K562 (cell line): Measurements from ENCODE around the gene RRP9. TPM values are rescaled to one million over a fixed set of nuclear protein-coding genes. Genes with fewer than 3 reads are reported as not detected.

Experiments
- FOSL1 ChIP-seq: fragments of 200-800 bp; sonication (Bioruptor generic); conservative IDR thresholded peaks from 2 replicates; pipeline ENCODE4 v1.6.1; 2016; ENCODE audit warnings: missing genetic modification characterization, missing compliant biosample characterization
- KAT2B ChIP-seq: IDR thresholded peaks from one replicate; pipeline ENCODE4 v1.6.1; 2012; ENCODE audit warnings: low read depth, mild to moderate bottlenecking, control low read depth, inconsistent platforms, low read length, moderate library complexity
- POLR2H ChIP-seq: IDR thresholded peaks from 2 replicates; pipeline ENCODE4 v1.6.1; 2016; ENCODE audit warnings: missing genetic modification characterization, low read depth, mild to moderate bottlenecking, control low read depth, missing compliant biosample characterization, moderate library complexity
- PPARD ChIP-seq: fragments of 250-450 bp; sonication (Bioruptor Pico); IDR thresholded peaks from 2 replicates; pipeline ENCODE4 v1.8.0; 2022; ENCODE audit warnings: inconsistent platforms, mild to moderate bottlenecking, moderate library complexity
- PRMT5 ChIP-seq: sonication (generic); formaldehyde crosslinking; IDR thresholded peaks from 2 replicates; pipeline ENCODE4 v1.5.0; 2020; ENCODE audit warnings: missing genetic modification reagents
- RB1 ChIP-seq: fragments of 450-650 bp; IDR thresholded peaks from 2 replicates; pipeline ENCODE4 v1.6.1; 2017; ENCODE audit warnings: low read depth, mild to moderate bottlenecking
- SAFB ChIP-seq: fragments of 200-400 bp; formaldehyde crosslinking; IDR thresholded peaks from 2 replicates; pipeline ENCODE4 v1.6.1; 2017; ENCODE audit warnings: low read depth, low read length, borderline replicate concordance
- SRF ChIP-seq, 2 experiments: fragments of 250-450, 450-650 bp in 1 of 2; sonication (Bioruptor Pico) in 1 of 2; sonication (generic) in 1 of 2; formaldehyde crosslinking; IDR thresholded peaks; 2 replicates each; pipeline versions ENCODE4 v1.5.0 to v1.5.1; 2020 to 2022; ENCODE audit warnings: mild to moderate bottlenecking in 1 of 2, missing genetic modification reagents in 1 of 2
- ZNF165 ChIP-seq: fragments of 250-450 bp; sonication (Bioruptor Pico); IDR thresholded peaks from 2 replicates; pipeline ENCODE4 v1.4.0; 2020; ENCODE audit warnings: borderline replicate concordance
- ZNF197 ChIP-seq: fragments of 200-800 bp; sonication (Bioruptor generic); IDR thresholded peaks from 2 replicates; pipeline ENCODE4 v1.6.1; 2016; ENCODE audit warnings: low read depth, missing genetic modification characterization, missing compliant biosample characterization
- ZNF507 ChIP-seq: conservative IDR thresholded peaks from 2 replicates; pipeline ENCODE4 v1.6.1; 2017; ENCODE audit warnings: missing genetic modification characterization, missing compliant biosample characterization
- ZNF644 ChIP-seq: fragments of 200-800 bp; sonication (Bioruptor generic); IDR thresholded peaks from 2 replicates; pipeline ENCODE4 v1.6.1; 2016; ENCODE audit warnings: low read depth, missing genetic modification characterization, missing compliant biosample characterization
- ZSCAN29 ChIP-seq: fragments of 450-650 bp; IDR thresholded peaks from 2 replicates; pipeline ENCODE4 v1.6.1; 2017
- polyA plus RNA-seq, 8 experiments: library from polyadenylated mRNA; depleted of rRNA in 4 of 8; stranded (reverse) in 5 of 8; unstranded in 3 of 8; fragments of >200 nt; fragmentation: Nextera tagmentation in 2 of 8; fragmentation: Illumina TruSeq in 1 of 8; extraction: Ambion mirVana in 2 of 8; extraction: Trizol in 1 of 8; gene quantifications; 2 replicates each; pipeline versions ENCODE4 v1.2.1 to v1.2.3, GENCODE V29; 2011 to 2014; ENCODE audit warnings: inconsistent platforms in 1 of 8, missing spikeins in 1 of 8
- total RNA-seq, 7 experiments: library from RNA; depleted of rRNA in 6 of 7; stranded (reverse); fragments of >200 nt in 6 of 7; fragmentation: Illumina TruSeq in 2 of 7; extraction: Trizol in 2 of 7; gene quantifications; 2 replicates each; pipeline versions ENCODE4 v1.2.1 to v1.2.3, GENCODE V29; 2011 to 2021; ENCODE audit warnings: low replicate concordance in 1 of 7
- TF ChIP-seq, protein P1 (sequence below): fragments of 250-450 bp; sonication (Bioruptor Pico); IDR thresholded peaks from 2 replicates; pipeline ENCODE4 v1.5.0; 2021; ENCODE audit warnings: mild to moderate bottlenecking, moderate library complexity
- TF ChIP-seq, protein P2 (sequence below): fragments of 200-800 bp; sonication (Bioruptor generic); IDR thresholded peaks from 2 replicates; pipeline ENCODE4 v1.6.1; 2016; ENCODE audit warnings: missing genetic modification characterization, missing compliant biosample characterization
- TF ChIP-seq, protein P3 (sequence below): fragments of 450-650 bp; IDR thresholded peaks from 2 replicates; pipeline ENCODE4 v1.6.1; 2016

Gene RRP9
- total and polyA plus RNA-seq, 9 of the 15 experiments (the other 6 are each of a cell fraction or from before 2014, with no cell fraction given) = 5.2 to 67.0 (median 45.9) TPM

DNA sequence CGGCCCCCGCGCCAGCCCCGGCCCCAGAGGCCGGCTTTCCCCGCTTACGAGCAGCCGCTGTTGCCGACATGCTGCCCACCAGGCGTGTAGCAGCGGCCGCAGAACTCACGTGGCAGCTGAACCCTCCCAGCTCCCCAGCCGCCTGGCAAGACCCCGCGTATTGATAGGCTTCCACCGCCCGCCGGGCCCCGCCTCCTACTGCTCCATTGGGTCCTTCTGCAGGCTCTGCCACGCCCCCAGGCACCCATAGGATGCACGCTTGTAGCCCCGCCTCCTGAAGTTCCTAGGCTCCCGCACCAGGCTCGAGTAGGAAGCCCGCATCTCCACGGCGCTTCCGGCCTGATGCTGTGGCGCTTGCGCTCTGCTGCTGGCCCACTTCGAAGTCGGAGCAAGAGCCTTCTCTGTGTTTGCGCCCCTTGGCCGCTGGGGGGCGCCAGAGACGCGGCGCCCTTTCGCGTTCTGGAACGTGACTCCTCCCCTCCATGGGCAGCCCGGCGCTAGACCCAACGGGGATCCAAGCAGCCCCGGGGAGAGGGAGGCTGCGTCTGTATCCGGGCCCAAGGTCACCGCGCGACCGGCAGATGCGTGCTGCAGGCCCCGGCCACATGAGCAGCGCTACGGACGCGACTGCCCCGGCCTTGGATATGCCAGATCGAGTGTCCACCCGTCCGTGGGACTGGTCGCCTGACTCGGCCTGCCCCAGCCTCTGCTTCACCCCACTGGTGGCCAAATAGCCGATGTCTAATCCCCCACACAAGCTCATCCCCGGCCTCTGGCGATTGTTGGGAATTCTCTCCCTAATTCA, at the start of gene RRP9, which contains the start of gene PARP3 (continued):
- TF ChIP-seq, protein P1, sequence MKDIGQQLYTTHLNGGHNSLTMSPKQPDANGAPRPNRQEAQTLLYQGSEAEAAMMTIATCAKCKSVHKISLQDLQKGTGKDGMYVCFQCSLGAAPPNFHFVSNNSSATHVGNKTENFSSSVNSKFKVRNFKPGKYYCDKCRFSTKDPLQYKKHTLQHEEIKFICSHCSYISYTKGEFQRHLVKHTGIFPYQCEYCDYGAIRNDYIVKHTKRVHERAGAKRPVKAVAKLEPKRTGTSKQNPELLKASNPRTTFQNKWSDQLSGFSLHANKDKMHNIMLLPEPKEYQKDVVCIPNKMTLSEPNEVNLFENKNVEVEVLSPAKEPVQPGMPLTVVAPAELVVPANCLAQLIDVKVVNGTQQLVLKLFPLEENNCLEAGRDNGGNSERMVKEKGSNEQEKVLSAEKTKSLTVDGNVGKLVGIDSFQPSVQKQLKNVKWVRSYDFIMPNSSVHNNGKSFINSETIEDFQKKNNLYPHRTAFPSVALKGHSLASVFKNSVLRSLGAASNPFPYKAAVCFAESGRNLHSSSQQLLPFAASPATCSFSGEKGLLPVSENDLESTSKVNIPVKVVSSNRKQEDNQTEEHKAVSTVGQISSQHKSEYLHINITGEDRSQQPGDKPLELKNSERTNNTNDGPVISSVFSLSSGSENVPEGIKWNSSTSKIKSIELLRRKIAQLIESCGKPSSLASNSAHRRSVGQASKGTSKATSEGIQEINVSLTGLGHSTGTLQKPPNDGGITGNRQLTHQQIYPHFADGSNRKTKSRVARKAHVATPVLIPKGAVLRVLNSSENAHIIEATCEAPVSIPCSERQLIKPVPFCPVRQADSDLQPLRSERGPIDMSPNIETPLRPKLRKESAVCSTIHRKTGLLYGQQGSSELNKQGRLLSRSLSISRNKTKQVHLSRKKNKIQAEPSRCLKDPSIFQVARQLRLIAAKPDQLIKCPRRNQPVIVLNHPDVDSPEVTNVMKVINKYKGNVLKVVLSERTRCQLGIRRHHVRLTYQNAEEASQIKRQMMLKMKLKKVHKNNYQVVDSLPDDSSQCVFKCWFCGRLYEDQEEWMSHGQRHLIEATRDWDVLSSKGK (CRISPR knock-in tag) = no peak
- TF ChIP-seq RB1 (peak; percentile 80), PRMT5 (CRISPR knock-in tag) (no peak), ZNF165 (no peak), KAT2B (no peak), SRF (CRISPR knock-in tag; IDR thresholded peaks at IDR 0.05) (peak in 1 of 2 experiments; percentile 57; a peak in 2 of 4 replicates), ZNF507 (tag) (no peak), FOSL1 (no peak), ZSCAN29 (no peak), PPARD (CRISPR knock-in tag) (no peak), POLR2H (tag) (0 out of 2 replicates have a peak, but pooled peaks have one; percentile 40), SAFB (no peak), ZNF644 (tag) (no peak), ZNF197 (CRISPR knock-in tag) (no peak)
- TF ChIP-seq, protein P2, sequence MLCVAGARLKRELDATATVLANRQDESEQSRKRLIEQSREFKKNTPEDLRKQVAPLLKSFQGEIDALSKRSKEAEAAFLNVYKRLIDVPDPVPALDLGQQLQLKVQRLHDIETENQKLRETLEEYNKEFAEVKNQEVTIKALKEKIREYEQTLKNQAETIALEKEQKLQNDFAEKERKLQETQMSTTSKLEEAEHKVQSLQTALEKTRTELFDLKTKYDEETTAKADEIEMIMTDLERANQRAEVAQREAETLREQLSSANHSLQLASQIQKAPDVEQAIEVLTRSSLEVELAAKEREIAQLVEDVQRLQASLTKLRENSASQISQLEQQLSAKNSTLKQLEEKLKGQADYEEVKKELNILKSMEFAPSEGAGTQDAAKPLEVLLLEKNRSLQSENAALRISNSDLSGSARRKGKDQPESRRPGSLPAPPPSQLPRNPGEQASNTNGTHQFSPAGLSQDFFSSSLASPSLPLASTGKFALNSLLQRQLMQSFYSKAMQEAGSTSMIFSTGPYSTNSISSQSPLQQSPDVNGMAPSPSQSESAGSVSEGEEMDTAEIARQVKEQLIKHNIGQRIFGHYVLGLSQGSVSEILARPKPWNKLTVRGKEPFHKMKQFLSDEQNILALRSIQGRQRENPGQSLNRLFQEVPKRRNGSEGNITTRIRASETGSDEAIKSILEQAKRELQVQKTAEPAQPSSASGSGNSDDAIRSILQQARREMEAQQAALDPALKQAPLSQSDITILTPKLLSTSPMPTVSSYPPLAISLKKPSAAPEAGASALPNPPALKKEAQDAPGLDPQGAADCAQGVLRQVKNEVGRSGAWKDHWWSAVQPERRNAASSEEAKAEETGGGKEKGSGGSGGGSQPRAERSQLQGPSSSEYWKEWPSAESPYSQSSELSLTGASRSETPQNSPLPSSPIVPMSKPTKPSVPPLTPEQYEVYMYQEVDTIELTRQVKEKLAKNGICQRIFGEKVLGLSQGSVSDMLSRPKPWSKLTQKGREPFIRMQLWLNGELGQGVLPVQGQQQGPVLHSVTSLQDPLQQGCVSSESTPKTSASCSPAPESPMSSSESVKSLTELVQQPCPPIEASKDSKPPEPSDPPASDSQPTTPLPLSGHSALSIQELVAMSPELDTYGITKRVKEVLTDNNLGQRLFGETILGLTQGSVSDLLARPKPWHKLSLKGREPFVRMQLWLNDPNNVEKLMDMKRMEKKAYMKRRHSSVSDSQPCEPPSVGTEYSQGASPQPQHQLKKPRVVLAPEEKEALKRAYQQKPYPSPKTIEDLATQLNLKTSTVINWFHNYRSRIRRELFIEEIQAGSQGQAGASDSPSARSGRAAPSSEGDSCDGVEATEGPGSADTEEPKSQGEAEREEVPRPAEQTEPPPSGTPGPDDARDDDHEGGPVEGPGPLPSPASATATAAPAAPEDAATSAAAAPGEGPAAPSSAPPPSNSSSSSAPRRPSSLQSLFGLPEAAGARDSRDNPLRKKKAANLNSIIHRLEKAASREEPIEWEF (CRISPR knock-in tag) = no peak
- TF ChIP-seq, protein P3, sequence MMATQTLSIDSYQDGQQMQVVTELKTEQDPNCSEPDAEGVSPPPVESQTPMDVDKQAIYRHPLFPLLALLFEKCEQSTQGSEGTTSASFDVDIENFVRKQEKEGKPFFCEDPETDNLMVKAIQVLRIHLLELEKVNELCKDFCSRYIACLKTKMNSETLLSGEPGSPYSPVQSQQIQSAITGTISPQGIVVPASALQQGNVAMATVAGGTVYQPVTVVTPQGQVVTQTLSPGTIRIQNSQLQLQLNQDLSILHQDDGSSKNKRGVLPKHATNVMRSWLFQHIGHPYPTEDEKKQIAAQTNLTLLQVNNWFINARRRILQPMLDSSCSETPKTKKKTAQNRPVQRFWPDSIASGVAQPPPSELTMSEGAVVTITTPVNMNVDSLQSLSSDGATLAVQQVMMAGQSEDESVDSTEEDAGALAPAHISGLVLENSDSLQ = no peak
